HCT116 (cell line): Measurements from ENCODE around the gene TEX54. TPM values are rescaled to one million over a fixed set of nuclear protein-coding genes. Genes with fewer than 3 reads are reported as not detected.
A peak's percentile ranks its signal among the peaks of the same experiment; 100 is the strongest.

Experiments
- ATAC-seq: fragments of 200-7000 bp; cut with Tn5 transposase; 2 replicates; pipeline ENCODE4 v1.9.1; 2020; ENCODE audit warnings: mild to moderate bottlenecking, moderate library complexity
- BruUV-seq: library from RNA; stranded (reverse); fragments of 400-500 nt; replicated peaks from 2 replicates; lab custom pipeline; 2021; lab: Mats Ljungman, UMichigan
- CTCF ChIA-PET: fragments of 300-600 bp; sonication (Branson Sonifier 250); formaldehyde crosslinking; loops from one replicate; lab custom pipeline; 2021; ENCODE audit warnings: antibody characterized with exemption; lab: Charles Lee
- POLR2A ChIA-PET: fragments of 300-600, 350-600 bp; sonication (Branson Sonifier 250); formaldehyde crosslinking; loops from one replicate; lab custom pipeline; 2021; ENCODE audit warnings: antibody characterized with exemption; lab: Charles Lee
- RAD21 ChIA-PET, 2 experiments: fragments of 300-600 bp; sonication (Branson Sonifier 250); formaldehyde crosslinking; loops; one replicate each; lab custom pipeline; 2023; ENCODE audit warnings: low total read pairs in 2 of 2; ENCODE audit not compliant: uncharacterized antibody in 2 of 2, unreplicated experiment in 2 of 2, low non-redundant PET in 1 of 2; lab: Charles Lee
- DNase-seq: peaks from one replicate; pipeline ENCODE4 v3.0.0-alpha.2; 2010; ENCODE audit warnings: low read depth, low spot score
- H2AFZ ChIP-seq: fragments of 200-600 bp; shearing (Covaris generic), sonication (generic); 2 replicates; pipeline ENCODE4 v1.6.1; 2017; ENCODE audit warnings: low read depth, mixed run types, mixed read lengths, antibody characterized with exemption, low read length; ENCODE audit not compliant: poor library complexity, severe bottlenecking
- H3K27ac ChIP-seq: 2 replicates; pipeline ENCODE4 v1.5.1; 2012; ENCODE audit warnings: low read depth, low read length
- H3K27me3 ChIP-seq: fragments of 200-600 bp; sonication (generic); 2 replicates; pipeline ENCODE4 v1.6.1; 2016; ENCODE audit warnings: mixed run types, low read length, mixed read lengths; ENCODE audit not compliant: insufficient read depth
- H3K36me3 ChIP-seq, 2 experiments: fragments of 200-500 bp in 1 of 2; fragments of 200-600 bp in 1 of 2; sonication (Bioruptor generic) in 1 of 2; sonication (generic) in 1 of 2; 2 replicates each; pipeline versions ENCODE4 v1.5.1 to v1.6.1; 2014 to 2016; ENCODE audit warnings: low read length in 2 of 2, inconsistent platforms in 1 of 2, mixed read lengths in 1 of 2, mixed run types in 1 of 2; ENCODE audit not compliant: insufficient read depth in 2 of 2, control insufficient read depth in 1 of 2
- H3K4me1 ChIP-seq, 2 experiments: fragments of 200-600 bp in 1 of 2; sonication (generic) in 1 of 2; 2 replicates each; pipeline versions ENCODE4 v1.5.1 to v1.6.1; 2012 to 2017; ENCODE audit warnings: low read length in 2 of 2, inconsistent platforms in 1 of 2, mild to moderate bottlenecking in 1 of 2, mixed read lengths in 1 of 2, mixed run types in 1 of 2, moderate library complexity in 1 of 2; ENCODE audit not compliant: insufficient read depth in 2 of 2, control insufficient read depth in 1 of 2
- H3K4me2 ChIP-seq: fragments of 200-600 bp; sonication (generic); 2 replicates; pipeline ENCODE4 v1.6.1; 2017; ENCODE audit warnings: mixed run types, low read length, mixed read lengths
- H3K4me3 ChIP-seq, 2 experiments: fragments of 200-600 bp in 1 of 2; sonication (generic) in 1 of 2; replicated peaks in 1 of 2; 2 replicates each; pipeline ENCODE4 v1.5.1; 2011 to 2016; ENCODE audit warnings: low read length in 2 of 2, control low read depth in 1 of 2, low read depth in 1 of 2, mild to moderate bottlenecking in 1 of 2, mixed read lengths in 1 of 2, mixed run types in 1 of 2
- H3K79me2 ChIP-seq: fragments of 200-600 bp; sonication (generic); 2 replicates; pipeline ENCODE4 v1.6.1; 2017; ENCODE audit warnings: mild to moderate bottlenecking, mixed run types, low read length, moderate library complexity, mixed read lengths; ENCODE audit not compliant: insufficient read depth
- H3K9ac ChIP-seq: fragments of 200-600 bp; sonication (generic); 2 replicates; pipeline ENCODE4 v1.6.1; 2016; ENCODE audit warnings: low read length, mixed read lengths
- H3K9me2 ChIP-seq: fragments of 200-600 bp; sonication (generic), shearing (Covaris generic); 2 replicates; pipeline ENCODE4 v1.6.1; 2017; ENCODE audit warnings: mixed run types, mild to moderate bottlenecking, moderate library complexity; ENCODE audit not compliant: insufficient read depth
- H3K9me3 ChIP-seq, 2 experiments: fragments of 200-500 bp in 1 of 2; fragments of 200-600 bp in 1 of 2; sonication (Bioruptor generic) in 1 of 2; sonication (generic) in 1 of 2; 2 replicates each; pipeline ENCODE4 v1.6.1; 2014 to 2017; ENCODE audit warnings: low read length in 2 of 2, mixed read lengths in 2 of 2, inconsistent platforms in 1 of 2, low read depth in 1 of 2, mild to moderate bottlenecking in 1 of 2, mixed run types in 1 of 2, moderate library complexity in 1 of 2; ENCODE audit not compliant: control insufficient read depth in 1 of 2, insufficient read depth in 1 of 2
- H4K20me1 ChIP-seq: fragments of 200-600 bp; sonication (generic), shearing (Covaris generic); 2 replicates; pipeline ENCODE4 v1.6.1; 2017; ENCODE audit warnings: mixed run types, mild to moderate bottlenecking, moderate library complexity; ENCODE audit not compliant: insufficient read depth
- CBX3 ChIP-seq: IDR thresholded peaks from 2 replicates; pipeline ENCODE4 v1.6.1; 2012; ENCODE audit warnings: low read depth
- CEBPB ChIP-seq: IDR thresholded peaks from 2 replicates; pipeline ENCODE4 v1.6.1; 2012; ENCODE audit warnings: low read depth
- EGR1 ChIP-seq: IDR thresholded peaks from 2 replicates; pipeline ENCODE4 v1.6.1; 2012; ENCODE audit warnings: low read depth
- ELF1 ChIP-seq: IDR thresholded peaks from 2 replicates; pipeline ENCODE4 v1.6.1; 2012; ENCODE audit warnings: low read depth, borderline replicate concordance
- FOSL1 ChIP-seq: IDR thresholded peaks from 2 replicates; pipeline ENCODE4 v1.6.1; 2012; ENCODE audit warnings: low read depth
- JUND ChIP-seq: IDR thresholded peaks from 2 replicates; pipeline ENCODE4 v1.6.1; 2012
- POLR2AphosphoS5 ChIP-seq: IDR thresholded peaks from 2 replicates; pipeline ENCODE4 v1.6.1; 2011; ENCODE audit warnings: mild to moderate bottlenecking, low read depth, low read length, moderate library complexity
- RAD21 ChIP-seq: IDR thresholded peaks from 2 replicates; pipeline ENCODE4 v1.6.1; 2012; ENCODE audit warnings: low read depth, mild to moderate bottlenecking
- SIN3A ChIP-seq: IDR thresholded peaks from 2 replicates; pipeline ENCODE4 v1.6.1; 2012; ENCODE audit warnings: low read depth
- SP1 ChIP-seq: IDR thresholded peaks from 2 replicates; pipeline ENCODE4 v1.6.1; 2012; ENCODE audit warnings: low read depth
- SRF ChIP-seq: IDR thresholded peaks from 2 replicates; pipeline ENCODE4 v1.6.1; 2012; ENCODE audit warnings: low read depth
- TCF7L2 ChIP-seq: IDR thresholded peaks from 2 replicates; pipeline ENCODE4 v1.7.0; 2011; ENCODE audit warnings: borderline replicate concordance, inconsistent platforms; ENCODE audit not compliant: insufficient read depth, insufficient read length; ENCODE audit errors: extremely low read depth
- ZFX ChIP-seq: fragments of 450-650 bp; IDR thresholded peaks from 2 replicates; pipeline ENCODE4 v1.6.1; 2017
- ZNF274 ChIP-seq: fragments of 200-500 bp; sonication (Bioruptor generic); IDR thresholded peaks from 2 replicates; pipeline ENCODE4 v1.6.1; 2014; ENCODE audit warnings: mild to moderate bottlenecking, low read depth, low read length, inconsistent platforms
- intact Hi-C: fragments of 100-400 bp; cut with micrococcal nuclease; formaldehyde crosslinking; loops from 2 replicates; pipeline ENCODE4 v1.10.0; 2022
- total RNA-seq: library from RNA; stranded (reverse); gene quantifications from one replicate; pipeline ENCODE4 v1.2.1, GENCODE V29; 2021; ENCODE audit not compliant: unreplicated experiment
- TF ChIP-seq, protein P1 (sequence below): IDR thresholded peaks from 2 replicates; pipeline ENCODE4 v1.6.1; 2011; ENCODE audit warnings: mild to moderate bottlenecking, low read length, moderate library complexity; ENCODE audit not compliant: insufficient replicate concordance; ENCODE audit errors: extremely low read depth
- TF ChIP-seq, protein P2 (sequence below): IDR thresholded peaks from 2 replicates; pipeline ENCODE4 v1.6.1; 2012; ENCODE audit warnings: low read depth

Gene TEX54
- total RNA-seq, 1 experiment from 2014 or later: not detected

DNA sequence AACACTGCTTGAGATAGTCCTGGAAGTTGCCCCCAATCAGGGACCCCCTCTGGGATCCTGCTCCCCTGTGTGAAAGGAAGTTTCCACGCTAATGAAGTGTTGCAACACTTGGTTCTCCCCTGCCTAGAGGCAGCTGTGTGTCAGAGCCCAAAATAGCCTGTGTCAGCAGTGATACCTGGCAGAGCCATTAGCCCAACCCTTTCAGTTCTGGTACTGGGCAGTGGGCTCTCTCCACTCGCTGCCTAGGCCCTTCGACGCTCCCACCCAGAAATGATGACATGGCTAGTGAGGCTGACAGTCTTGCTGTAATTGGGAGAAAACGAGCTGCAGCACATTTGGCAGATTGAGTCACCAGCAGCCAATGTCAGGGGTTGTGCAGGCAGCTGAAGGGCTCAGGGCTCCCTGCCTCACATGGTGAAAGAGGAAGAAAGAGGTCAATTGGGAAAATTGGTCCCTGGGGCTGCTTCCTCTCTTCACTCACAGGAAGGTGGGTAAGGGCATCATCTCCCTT lies 26.0 kb downstream of the TEX54 start:
- H3K27ac ChIP-seq: no peak overlapping the region
- H2AFZ ChIP-seq: no peak overlapping the region
- peaks cover 11 to 13% of the 10 kb centered on the region in 2 experiments for H3K36me3 ChIP-seq
- no peak for DNase-seq
- H3K9me2 ChIP-seq: no peaks in the 10 kb centered on the region
- TF ChIP-seq SP1 (no peak), SIN3A (no peak), ZFX (no peak), JUND (no peak), EGR1 (no peak), ZNF274 (no peak), RAD21 (no peak), POLR2AphosphoS5 (no peak), ELF1 (no peak), FOSL1 (no peak), SRF (no peak), CEBPB (no peak), CBX3 (no peak), TCF7L2 (no peak)
- TF ChIP-seq, protein P1, sequence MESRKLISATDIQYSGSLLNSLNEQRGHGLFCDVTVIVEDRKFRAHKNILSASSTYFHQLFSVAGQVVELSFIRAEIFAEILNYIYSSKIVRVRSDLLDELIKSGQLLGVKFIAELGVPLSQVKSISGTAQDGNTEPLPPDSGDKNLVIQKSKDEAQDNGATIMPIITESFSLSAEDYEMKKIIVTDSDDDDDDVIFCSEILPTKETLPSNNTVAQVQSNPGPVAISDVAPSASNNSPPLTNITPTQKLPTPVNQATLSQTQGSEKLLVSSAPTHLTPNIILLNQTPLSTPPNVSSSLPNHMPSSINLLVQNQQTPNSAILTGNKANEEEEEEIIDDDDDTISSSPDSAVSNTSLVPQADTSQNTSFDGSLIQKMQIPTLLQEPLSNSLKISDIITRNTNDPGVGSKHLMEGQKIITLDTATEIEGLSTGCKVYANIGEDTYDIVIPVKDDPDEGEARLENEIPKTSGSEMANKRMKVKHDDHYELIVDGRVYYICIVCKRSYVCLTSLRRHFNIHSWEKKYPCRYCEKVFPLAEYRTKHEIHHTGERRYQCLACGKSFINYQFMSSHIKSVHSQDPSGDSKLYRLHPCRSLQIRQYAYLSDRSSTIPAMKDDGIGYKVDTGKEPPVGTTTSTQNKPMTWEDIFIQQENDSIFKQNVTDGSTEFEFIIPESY: no peak
- TF ChIP-seq, protein P2, sequence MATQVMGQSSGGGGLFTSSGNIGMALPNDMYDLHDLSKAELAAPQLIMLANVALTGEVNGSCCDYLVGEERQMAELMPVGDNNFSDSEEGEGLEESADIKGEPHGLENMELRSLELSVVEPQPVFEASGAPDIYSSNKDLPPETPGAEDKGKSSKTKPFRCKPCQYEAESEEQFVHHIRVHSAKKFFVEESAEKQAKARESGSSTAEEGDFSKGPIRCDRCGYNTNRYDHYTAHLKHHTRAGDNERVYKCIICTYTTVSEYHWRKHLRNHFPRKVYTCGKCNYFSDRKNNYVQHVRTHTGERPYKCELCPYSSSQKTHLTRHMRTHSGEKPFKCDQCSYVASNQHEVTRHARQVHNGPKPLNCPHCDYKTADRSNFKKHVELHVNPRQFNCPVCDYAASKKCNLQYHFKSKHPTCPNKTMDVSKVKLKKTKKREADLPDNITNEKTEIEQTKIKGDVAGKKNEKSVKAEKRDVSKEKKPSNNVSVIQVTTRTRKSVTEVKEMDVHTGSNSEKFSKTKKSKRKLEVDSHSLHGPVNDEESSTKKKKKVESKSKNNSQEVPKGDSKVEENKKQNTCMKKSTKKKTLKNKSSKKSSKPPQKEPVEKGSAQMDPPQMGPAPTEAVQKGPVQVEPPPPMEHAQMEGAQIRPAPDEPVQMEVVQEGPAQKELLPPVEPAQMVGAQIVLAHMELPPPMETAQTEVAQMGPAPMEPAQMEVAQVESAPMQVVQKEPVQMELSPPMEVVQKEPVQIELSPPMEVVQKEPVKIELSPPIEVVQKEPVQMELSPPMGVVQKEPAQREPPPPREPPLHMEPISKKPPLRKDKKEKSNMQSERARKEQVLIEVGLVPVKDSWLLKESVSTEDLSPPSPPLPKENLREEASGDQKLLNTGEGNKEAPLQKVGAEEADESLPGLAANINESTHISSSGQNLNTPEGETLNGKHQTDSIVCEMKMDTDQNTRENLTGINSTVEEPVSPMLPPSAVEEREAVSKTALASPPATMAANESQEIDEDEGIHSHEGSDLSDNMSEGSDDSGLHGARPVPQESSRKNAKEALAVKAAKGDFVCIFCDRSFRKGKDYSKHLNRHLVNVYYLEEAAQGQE: no peak
- TF ChIP-seq, all 23 proteins: peak for 0
- ChIA-PET POLR2A (interaction anchor here (1.2 to 2.2 kb wide), 9 partner anchors 8 to 53 kb away, joined by 3 to 26 read pairs (median 5); partner anchors contain the start of genes STX5, TEX54, TMEM179B and WDR74), CTCF (no interaction called here), RAD21 (no interaction called here)
- H3K4me1 ChIP-seq: peaks cover 0 to 21% of the 10 kb centered on the region in 2 experiments; a peak in 3 of 4 replicates
- no peak overlapping the region for H3K9ac ChIP-seq
- peaks cover 30% of the 10 kb centered on the region for H3K79me2 ChIP-seq
- BruUV-seq: no TSS peak
- H3K4me2 ChIP-seq: peak overlapping the region; percentile 86; the same call in 1 of the 2 replicates
- H3K9me3 ChIP-seq: no peaks in the 10 kb centered on the region
- intact Hi-C loops: no loop called here
- no peaks in the 10 kb centered on the region for H3K27me3 ChIP-seq
- no peak for ATAC-seq
- no peak overlapping the region for H3K4me3 ChIP-seq
- H4K20me1 ChIP-seq: no peaks in the 10 kb centered on the region
